HG02852 (cell line): ENCODE measurements around the gene NPBWR2.
"Not testable (repeated sequence)": the region's sequence is repeated elsewhere in the genome, so short reads cannot be mapped to it uniquely, and the experiment has no call there.

Experiments used
- ATAC-seq: cut with Tn5 transposase; IDR thresholded peaks from one replicate; pipeline ENCODE4 v1.9.1; 2021; ENCODE audit warnings: mild to moderate bottlenecking, moderate library complexity; ENCODE audit not compliant: unreplicated experiment

The NPBWR2 gene

GRCh38 chr20:64144144-64144912, 37.0 kb upstream of the NPBWR2 start:
- ATAC-seq = no peak

DNA sequence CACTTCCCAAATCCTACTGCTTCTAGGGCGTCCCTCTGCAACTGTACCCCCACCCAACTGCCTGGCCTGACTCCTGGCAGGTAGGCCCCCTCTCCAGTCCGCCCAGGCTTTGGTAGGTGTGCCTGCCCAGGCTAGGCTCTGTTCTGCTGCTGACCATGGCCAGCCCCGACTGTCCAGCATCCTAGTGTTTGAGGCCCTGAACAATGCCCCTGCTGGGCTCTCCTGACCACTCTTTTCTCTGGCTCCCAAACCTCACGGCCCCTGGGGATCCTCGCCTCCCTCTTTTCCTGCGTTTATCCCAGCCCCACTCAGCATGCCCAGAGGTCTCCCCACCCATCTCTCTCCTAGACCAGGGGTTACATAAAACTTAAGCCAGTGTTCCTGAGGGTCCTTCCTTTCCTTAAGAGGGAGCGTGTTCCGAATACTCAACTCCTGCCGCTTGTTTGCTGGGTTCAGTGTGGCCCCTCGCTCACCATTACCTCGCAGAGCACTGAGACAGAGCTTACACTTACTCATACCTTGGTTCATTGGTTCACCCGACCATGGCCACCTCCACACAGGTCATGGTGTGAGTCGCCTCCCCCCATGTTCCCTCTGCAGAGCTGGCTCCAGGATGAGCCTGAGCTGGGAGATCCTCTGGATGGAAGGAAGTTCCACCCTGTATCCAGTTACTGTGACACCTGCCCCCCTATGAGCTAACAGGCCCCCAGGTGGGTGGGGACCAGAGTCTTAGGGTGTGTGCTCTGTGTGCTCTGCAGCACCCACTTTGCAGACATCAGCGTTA, 35.8 kb upstream of the NPBWR2 start:
- no peak for ATAC-seq

DNA sequence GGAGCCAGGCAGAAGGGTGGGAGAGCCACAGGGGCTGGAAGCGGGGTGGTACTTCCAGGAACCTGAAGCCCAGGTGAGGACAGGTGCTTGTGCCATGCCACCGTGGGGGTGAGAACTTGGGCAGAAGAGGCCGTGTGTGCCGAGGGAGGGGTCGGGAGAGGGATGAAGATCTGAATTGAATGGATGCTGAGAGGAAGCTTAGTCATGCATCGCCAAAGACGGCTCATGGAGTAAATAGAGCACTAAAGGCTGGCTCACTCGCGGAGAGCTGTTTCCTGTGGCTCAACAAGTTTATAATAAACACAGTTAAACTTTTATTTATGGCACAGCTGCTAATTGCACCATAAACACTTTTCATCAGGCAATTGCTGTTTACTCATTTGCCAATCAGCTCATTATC, 35.2 kb upstream of the NPBWR2 start:
- ATAC-seq = no peak

DNA sequence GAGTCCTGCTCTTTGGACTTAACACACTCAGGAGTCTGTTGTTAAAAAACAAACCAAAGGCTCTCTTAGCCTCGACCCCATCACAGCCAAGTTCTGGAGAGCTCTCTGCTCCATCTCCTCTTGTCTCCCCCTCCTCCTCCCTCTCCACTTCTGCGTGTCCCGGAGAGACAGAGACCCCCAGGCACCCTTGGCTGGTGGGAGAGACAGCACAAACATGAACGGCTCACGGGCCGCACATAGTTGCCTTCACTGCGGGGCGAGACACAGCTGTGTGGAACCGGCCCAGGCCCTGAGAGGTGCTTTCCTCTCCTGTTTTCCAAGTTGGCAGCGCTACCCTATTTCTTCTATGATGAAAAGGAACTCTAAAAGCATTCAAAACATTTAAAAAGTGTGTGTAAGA, 33.6 kb upstream of the NPBWR2 start:
- ATAC-seq = no peak

- ATAC-seq = no peak
Observed at GRCh38 chr20:64140061-64140931, 32.9 kb upstream of the NPBWR2 start.

GRCh38 chr20:64139199-64140060, 32.1 kb upstream of the NPBWR2 start:
- no peak for ATAC-seq

GRCh38 chr20:64138276-64138815, 31.0 kb upstream of the NPBWR2 start:
- ATAC-seq = no peak

GRCh38 chr20:64137598-64138031, 30.2 kb upstream of the NPBWR2 start:
- ATAC-seq = no peak

DNA sequence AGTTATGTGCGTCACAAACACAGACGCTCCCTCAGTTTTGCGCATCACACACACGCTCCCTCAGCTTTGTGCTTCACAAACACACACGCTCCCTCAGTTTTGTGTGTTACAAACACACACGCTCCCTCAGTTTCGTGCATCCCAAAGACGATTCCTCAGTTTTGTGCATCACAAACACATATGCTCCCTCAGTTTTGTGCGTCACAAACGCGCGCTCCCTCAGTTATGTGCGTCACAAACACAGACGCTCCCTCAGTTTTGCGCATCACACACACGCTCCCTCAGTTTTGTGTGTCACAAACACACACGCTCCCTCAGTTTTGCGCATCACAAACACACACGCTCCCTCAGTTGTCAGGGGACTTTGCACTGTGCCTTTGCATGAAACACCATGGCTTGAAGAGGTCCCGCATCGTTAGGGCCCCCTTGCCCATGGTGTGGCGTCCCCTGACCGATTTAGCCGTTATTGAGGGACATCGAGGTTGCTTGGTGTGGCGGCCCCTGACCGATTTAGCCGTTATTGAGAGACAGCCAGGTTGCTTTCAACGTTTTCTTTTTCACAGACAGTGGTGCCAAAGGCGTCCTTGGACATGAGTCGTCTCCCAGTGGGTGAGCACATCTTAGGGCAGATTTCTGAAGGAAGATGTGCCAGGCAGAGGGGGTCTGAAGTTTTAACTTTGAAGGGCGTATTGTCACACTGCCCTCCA, 28.8 kb upstream of the NPBWR2 start:
- no peak for ATAC-seq

DNA sequence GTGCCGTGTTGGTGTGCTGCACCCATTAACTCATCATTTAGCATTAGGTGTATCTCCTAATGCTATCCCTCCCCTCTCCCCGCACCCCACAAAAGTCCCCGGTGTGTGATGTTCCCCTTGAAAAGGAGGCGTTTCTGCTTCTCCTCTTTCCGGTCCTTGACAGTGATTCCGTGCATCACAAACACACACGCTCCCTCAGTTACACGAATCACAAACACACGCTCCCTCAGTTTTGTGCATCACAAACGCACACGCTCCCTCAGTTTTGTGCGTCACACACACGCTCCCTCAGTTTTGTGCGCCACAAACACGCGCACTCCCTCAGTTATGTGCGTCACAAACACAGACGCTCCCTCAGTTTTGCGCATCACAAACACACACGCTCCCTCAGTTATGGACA, 27.4 kb upstream of the NPBWR2 start:
- not testable (repeated sequence) for ATAC-seq

DNA sequence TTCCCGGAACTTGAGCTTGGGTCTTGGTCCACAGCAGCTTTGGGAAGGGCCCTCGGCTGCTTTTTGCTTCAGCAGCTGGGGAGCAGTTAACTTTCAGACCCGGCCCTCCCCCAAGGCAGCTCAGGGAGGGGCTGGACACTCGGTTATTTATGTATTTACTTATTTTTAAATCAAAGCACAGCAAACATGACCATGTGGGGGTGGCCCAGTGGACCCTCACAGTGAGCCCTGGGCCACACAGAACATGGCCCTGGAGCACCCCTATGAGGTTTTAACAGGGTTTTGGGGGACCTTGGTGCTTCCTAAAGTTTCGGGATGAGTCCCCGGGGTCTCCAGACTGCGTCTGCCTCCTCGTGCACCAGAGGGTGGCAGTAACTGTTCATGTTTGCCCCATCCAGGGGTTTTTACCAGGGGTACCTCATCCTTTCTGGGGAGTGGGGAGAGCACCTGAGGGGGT, 26.6 kb upstream of the NPBWR2 start:
- no peak for ATAC-seq

DNA sequence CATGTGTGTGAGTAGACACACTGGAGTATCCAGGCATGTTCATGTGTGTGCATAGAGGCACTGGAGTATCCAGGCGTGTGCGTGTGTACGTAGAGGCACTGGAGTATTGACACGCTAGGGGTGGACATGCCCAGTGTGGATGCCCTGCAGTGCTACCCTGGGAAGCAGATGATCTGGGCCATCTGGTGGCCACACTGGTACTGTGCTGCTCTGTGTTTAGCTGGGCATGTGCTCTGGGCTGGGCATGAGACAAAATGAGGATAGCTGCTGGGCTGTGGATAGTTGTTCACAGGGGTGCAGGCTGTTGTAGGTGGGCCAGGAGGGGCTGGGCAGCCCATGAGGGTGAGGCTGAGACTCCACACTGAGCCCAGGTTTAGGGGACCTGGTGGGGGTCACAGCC, 24.0 kb upstream of the NPBWR2 start:
- ATAC-seq = no peak

DNA sequence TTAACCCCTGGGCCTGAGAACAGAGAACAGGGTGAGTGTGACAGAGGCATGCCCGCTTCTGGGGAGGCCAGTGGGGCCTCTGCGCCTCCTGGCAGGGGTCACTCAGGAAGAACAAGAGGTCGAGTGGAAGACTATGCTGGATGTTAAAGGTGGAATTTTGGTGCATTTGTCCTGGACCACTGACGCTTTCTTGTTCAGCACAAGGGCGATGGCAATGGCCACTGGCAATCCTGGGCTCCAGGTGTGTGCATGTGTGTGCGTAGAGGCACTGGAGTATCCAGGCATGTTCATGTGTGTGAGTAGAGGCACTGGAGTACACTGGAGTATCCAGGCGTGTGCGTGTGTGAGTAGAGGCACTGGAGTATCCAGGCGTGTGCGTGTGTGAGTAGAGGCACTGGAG, 23.5 kb upstream of the NPBWR2 start:
- no peak for ATAC-seq

DNA sequence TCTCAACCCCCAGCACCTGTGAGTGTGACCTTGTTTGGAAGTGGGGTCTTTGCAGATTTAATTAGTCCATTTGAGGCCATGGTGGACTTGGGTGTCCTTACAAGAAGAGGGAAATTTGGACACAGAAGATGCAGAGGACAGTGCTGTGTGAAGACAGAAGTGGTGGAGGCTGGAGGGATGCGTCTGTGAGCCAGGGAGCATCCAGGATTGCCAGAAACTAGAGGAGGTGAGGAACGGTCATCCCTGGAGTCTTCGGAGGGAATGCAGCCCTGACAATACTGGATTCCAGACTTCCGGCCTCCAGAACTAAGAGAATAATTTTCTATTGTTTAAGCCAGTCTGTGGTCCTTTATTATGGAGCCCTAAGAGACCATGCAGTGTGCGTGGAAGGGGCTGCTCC, 22.9 kb upstream of the NPBWR2 start:
- ATAC-seq = no peak

- no peak for ATAC-seq
Observed at GRCh38 chr20:64129146-64129782, 21.9 kb upstream of the NPBWR2 start.

DNA sequence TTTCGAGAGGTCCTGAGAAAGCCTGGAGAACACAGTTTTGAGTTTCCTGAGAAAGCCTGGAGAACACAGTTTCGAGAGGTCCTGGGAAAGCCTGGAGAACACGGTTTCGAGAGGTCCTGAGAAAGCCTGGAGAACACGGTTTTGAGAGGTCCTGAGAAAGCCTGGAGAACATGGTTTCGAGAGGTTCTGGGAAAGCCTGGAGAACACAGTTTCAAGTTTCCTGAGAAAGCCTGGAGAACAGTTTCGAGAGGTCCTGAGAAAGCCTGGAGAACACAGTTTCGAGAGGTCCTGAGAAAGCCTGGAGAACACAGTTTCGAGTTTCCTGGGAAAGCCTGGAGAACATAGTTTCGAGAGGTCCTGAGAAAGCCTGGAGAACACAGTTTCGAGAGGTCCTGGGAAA, 16.2 kb upstream of the NPBWR2 start:
- not testable (repeated sequence) for ATAC-seq

- not testable (repeated sequence) for ATAC-seq
Observed at GRCh38 chr20:64122927-64123326, 15.6 kb upstream of the NPBWR2 start.

- ATAC-seq = no peak
Observed at GRCh38 chr20:64121586-64121985, 14.2 kb upstream of the NPBWR2 start.
